Gastrocnemius medialis (tissue), 4 donors: Measurements from ENCODE around the gene TK2.

Experiments
- CTCF ChIP-seq, 5 experiments: fragments of 450-650 bp in 3 of 5; fragments of 200-600 bp in 2 of 5; sonication (generic) in 2 of 5; IDR thresholded peaks in 4 of 5; conservative IDR thresholded peaks in 1 of 5; 1 replicate in 4 of 5; 2 replicates in 1 of 5; pipeline ENCODE4 v1.5.1; 2016 to 2019; ENCODE audit warnings: antibody characterized with exemption in 5 of 5, mild to moderate bottlenecking in 3 of 5, moderate library complexity in 3 of 5
- POLR2A ChIP-seq, 2 donors: fragments of 450-650 bp; IDR thresholded peaks; one replicate each; pipeline ENCODE4 v1.6.1; 2017; ENCODE audit warnings: antibody characterized with exemption in 2 of 2, mild to moderate bottlenecking in 2 of 2, moderate library complexity in 2 of 2

GRCh38 chr16:66534376-66534799, 15.5 kb downstream of the TK2 start:
- no peak for TF ChIP-seq CTCF (IDR thresholded peaks at IDR 0.05 in 4 of 5, conservative IDR thresholded peaks at IDR 0.05 in 1 of 5)
- TF ChIP-seq POLR2A (IDR thresholded peaks at IDR 0.05): no peak
